GM19397 (cell line): ENCODE results near the gene FOXK1.
A peak's percentile ranks its signal among the peaks of the same experiment; 100 is the strongest.

ENCODE experiments used
- ATAC-seq: cut with Tn5 transposase; IDR thresholded peaks from one replicate; pipeline ENCODE4 v1.9.1; 2021; ENCODE audit warnings: mild to moderate bottlenecking, moderate library complexity; ENCODE audit not compliant: unreplicated experiment

The FOXK1 gene

DNA sequence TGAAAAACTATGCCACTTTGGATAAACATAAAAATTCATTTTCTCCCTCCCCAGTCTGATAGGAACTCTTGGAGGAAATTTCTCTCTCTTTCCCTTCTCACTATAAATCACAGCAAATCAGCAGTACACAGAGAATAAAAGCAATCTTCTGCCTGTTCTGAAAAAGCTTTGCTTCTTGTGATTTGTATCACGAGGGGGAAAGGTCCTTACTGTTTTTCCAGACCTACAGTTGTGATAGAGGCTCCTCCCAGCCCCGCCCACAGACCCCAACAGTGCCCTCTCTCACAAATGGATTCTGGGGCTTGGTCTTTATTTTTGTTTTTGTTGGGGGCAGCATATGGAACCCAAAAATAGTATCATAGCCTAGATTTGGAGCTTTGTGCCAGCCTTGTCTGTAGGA is 12.2 kb downstream of the FOXK1 start:
- ATAC-seq, result no peak

DNA sequence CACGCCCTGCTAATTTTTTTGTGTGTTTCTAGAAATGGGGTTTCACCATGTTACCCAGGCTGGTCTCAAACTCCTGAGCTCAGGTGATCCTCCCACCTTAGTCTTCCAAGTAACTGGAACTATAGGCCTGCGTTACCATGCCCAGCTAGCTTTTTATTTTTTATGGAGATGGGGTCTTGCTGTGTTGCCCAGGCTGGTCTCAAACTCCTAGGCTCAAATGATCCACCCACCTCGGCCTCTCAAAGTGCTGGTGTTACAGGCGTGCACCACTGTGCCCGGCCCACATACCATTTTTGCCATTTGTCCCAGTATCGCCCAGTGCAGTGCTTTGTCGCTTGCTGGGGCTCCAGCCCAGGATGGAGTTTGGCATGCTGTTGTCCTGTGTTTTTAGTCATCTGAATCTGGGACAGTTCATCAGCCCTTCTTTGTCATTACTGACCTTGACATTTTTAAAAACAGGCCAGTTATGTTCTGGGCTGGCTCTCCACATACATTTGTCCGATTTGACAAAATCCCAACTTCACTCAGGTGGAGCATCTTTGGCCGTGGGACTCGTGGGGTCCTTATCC is 16.7 kb downstream of the FOXK1 start:
- ATAC-seq, result no peak

DNA sequence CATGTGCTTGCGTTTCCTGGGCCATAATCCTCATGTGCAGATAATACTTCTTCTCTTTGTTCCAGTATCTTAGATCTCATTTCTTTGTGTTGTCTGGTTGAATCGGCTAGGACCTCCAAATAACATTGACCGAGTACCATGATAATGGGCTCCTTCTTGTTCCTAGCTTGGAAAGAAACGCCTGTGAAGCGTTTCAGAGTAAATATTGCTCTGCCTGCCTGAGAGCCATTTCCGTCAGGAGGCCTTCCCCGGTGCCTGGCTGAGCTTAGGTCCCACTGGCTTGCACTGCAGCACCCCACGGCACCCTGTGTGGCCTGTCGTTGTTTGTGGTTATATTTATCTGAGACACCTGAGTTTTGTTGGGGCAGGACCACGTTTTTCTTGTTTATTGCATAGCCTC is 17.7 kb downstream of the FOXK1 start:
- ATAC-seq, result no peak

DNA sequence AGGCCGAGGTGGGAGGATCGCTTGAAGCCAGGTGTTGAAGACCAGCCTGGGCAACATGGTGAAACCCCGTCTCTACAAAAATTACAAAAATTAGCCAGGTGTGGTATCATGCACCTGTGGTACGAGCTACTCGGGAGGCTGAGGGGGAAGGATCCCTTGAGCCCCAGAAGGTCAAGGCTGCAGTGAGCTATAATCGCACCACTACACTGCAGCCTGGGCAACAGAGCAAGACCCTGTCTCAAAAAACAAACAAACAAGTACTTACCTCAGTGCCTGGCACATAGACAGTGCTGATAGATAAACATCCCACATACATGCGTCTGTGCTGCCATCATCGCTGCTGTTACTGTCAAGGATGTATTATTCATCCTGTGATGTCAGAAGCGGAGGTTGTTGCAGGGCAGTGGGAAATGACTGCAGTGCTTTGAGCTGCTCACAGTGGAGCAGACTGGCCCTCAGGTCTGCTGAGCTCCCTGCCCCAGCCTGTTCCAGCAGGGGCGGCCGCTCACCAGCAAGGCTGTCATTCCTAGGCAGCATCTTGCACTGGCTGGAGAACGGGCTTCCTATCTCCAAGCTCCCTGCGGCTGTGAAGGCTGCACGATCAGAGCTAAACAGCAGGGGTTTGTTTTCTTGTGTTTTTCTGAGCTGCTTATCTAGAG is 18.6 kb downstream of the FOXK1 start:
- no peak for ATAC-seq

DNA sequence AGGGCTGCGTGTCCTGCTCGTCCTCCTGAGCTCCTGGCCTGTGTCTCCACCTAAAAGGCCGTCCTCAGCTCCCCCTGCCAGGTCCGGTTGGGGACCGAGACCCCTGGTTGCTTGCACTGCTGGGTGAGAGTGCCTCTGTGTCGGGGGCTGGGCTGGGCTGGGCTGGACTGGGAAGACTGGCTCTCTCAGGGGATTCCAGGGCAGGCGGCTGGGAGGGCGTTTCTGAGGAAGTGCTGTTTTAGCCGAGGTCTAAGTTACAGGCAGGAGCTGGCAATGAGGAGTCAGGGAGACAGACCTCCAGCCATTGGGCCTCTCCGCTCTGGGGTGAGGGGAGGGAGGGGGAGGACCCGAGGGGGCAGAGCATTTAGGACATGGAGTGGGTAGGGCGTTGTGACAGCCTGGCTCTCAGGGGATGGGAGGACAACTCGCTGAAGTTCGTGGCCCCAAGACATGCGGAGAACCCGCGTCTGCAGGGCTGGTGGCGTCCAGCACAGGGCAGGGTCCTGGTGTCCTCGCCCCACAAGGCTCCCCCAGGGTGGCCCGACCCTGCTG is 20.9 kb downstream of the FOXK1 start:
- ATAC-seq, result no peak

DNA sequence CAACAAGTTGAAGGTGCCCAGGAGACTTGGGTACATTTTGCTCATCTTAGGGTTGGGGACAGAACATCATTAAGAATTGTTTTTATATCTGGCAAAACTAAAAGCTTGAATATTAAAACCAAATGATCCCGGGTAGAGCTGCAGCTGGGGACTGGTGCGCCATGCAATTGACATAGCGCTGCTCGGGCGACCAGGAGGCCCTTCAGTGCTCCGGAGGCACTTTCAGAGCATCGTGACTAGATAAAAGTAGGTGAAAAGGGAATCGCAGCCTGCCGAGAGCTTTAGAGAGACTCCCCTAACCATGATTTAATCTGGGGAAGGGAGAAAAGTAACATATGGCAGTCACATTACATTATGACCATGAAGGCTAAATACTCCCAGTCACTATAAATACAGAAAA is 21.4 kb downstream of the FOXK1 start:
- ATAC-seq, result no peak

DNA sequence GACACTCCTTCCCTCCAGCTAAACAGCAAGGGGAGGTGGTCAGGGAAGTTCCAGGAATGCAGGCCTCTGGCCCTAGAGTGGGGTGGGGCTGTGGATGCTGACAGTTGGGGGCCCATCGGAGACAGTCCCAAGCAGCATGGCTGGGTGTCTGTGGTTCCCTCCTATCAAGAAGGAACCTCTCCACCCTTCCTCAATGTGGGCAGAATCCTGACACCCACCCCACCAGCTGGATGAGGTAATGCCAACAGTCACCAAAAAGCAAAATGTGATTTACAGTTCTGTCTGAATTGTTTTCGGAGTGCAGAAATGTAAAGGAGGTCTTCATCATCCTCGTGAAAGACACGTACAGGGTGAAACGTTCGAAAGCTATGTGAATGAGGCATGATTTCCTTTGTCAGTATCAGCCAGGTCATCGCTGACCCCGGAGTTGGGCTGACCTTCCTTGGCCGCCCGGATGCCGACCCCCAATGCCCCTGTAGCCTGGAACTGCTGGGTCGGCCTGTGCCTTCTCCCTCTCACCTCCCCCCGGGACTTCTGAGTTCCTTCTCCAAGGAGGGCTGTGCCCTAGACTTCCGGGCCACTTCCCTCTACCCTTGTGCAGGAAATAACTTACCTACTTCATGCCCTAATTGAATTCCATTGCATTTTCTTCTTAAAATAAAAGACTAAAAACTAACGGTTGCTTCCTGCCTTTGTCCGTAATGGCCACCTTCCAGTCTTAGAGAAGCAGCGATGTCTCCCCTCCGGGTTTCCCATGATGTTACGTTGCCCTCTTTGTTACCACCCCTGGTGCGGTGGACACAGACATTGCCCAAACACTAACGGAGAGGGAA is 24.5 kb downstream of the FOXK1 start:
- ATAC-seq, result no peak

DNA sequence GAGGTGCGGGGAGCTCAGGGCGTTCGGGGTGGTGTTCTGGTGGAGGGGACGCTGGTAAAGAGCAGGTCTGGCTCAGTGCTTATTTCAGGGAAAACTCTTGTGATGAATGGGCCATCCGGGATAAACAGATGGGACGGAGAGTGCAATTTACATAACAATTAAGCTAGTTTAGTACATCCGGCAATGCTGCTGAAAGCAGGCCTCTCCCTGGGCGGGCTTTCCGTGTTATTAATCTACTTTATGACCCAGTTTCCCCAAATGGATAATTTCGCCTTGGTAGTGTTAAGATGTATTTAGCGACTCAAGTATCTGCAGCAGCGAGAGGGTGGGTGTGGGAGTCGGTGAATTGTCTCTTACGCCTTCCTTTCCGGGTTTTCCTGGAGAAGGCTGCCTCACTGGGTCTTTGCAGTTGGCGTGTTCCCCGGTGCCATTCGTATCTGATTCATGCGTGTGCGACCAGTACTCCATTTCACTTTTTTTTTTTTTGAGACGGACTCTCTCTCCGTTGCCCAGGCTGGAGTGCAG is 25.2 kb downstream of the FOXK1 start:
- ATAC-seq, result no peak

DNA sequence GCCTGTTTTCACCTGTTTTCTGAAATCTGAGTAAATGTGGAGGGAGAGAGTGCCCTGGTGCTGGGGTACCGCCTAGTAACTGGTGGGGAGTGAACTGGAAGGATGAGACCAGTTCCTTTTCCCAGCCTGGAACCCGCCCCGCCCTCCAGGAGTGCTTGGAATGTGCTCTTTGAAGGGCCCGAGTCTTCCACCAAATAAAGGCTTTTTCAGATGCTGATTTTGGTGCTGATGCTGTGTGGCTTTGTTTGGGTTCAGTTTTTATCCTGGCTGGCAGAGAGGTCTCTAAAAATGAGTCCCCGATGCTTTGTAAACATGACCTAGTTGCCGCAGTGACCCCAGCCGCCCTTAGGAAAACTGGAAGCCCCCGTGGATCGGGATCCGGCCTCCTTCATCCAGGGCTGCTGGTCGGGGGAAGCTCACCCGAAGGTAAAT is 25.9 kb downstream of the FOXK1 start:
- no peak for ATAC-seq

DNA sequence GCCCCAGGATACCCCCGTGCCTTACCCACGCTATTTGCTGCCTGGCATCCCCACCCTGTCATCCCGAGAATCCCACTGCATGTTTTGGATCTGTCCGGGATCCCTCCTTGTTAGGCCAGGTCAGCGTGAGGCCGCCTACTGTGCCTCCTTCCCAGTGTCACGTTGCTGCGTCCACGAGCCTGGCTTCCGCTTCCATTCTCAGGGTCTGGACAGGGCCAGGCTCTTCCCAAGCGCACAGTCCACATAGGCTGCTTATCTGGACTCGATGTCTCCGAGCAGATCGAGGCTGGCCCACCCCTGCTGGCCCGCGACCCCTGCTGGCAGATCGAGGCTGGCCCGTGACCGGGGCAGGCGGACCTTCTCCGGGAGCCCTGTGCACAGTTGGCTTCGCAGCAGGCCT is 27.1 kb downstream of the FOXK1 start:
- no peak for ATAC-seq

DNA sequence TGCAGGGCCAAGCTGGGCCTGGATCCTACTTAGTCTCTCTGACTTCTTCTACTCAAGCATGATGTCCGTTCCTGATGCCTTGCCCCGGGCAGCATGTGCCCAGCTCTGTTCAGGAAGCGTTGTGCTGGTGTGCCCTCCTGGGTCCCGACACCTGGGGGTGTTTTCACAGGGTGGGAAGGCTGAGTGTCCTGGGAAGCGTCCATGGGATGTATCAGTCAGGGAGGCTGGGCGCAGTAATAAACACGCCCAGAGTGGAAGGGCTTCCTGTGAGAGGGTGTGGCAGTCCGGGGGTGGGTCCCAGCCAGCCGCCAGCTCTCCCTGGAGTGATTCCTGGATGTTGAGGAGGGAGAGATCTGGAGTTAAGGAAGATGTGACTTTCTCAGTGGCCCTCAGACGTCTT is 29.0 kb downstream of the FOXK1 start:
- no peak for ATAC-seq

DNA sequence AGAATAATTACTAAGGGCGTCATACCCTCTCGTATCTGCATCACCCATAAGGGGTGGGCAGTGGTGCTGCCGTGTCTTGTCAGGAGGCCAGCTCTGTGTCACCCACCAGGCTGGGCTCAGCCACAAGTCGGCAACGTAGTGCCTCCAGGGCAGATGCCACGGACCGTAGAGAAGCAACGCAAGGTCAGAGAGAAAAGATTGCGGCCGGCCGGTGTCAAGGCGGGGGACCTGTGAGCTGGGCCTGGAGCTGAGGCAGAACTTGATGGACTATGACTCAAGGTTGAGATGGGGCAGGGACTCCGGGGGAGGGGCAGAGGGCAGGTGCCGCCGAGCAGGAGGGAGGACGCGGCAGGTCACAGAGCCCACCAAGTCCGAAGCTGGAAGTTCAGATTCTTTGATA is 29.5 kb downstream of the FOXK1 start:
- no peak for ATAC-seq

DNA sequence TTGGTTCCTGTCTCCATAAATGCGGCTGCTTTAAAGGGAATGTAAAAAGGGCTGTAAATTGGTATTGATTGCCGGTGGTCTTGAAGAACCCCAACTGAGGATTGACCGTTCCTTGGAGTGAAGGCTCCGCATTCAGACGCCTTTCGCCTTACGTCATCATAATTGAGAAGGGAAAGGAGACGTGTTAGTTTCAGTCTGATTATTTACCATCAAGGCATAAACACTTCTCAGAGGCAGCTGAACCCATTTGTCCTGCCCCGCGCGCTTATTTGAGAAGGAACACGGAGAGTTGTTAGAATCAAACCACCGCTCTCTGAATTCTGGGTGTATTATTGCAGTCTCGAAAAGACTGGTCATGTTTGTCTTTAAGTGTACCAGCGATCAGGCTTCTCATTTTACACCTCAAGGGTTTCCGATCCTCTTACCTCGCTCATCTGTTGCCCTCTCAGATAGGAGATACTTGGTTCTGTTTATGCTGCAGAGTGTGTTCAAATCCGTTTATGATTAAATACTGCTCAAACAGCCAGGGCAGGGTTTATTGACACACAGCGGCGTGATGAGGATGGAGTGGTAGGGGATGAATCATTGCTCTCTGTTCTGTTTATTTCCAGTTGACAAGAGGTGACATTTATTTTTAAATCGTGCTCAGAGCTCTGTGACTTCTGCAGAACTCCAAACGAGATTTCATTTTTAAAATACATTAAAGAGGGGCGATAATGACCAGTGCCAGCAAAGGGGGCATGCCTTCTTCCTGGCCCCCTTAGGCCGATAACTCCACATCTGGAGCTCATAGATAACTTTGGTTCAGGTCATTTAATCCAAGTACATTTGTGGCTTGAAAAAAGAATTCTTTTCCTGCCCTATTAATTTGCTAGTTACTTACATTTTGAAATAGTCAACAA is 30.4 kb downstream of the FOXK1 start:
- ATAC-seq, result no peak

DNA sequence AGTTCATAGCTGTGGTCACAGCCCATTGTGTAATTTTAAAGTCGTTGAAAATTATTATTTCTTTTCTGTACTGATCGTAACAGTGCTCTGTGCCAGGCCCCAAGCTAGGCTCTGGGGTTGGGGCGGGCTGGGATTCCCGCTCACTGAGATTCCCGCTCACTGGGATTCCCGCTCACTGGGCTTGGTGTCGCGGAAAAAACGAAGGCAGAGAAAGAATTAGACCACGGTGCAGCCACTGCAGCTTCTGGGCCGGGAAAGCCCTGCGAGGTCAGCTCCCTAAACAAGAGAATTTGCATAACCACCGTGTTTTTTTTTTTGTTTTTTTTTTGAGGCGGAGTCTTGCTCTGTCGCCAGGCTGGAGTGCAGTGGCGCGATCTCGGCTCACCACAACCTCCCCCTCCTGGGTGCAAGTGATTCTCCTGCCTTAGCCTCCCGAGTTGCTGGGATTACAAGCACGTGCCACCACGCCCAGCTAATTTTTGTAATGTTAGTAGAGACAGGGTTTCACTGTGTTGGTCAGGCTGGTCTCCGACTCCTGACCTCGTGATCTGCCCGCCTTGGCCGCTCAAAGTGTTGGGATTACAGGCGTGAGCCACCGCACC is 31.2 kb downstream of the FOXK1 start:
- ATAC-seq, result peak; percentile 45

DNA sequence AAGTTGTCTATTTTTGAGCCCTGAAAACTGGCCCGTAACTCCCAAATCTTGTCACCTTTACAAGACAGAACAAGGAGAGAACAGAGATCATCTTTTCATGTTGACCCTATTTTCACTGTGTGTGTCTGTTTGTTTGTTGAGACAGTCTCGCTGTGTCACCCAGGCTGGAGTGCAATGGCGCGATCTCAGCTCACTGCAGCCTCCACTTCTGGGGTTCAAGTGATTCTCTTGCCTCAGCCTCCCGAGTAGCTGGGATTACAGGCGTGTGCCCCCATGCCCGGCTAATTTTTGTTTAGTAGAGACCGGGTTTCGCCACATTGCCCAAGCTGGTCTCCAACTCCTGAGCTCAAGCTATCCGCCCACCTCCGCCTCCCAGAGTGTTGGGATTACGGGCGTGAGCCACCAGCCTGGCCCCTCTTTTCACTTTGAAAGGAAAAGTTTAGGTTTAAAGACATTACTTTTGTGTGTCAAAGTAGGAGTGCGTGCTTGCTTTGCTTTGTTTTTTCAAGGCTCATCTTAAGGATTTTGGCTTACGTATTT is 32.1 kb downstream of the FOXK1 start:
- ATAC-seq, result no peak

DNA sequence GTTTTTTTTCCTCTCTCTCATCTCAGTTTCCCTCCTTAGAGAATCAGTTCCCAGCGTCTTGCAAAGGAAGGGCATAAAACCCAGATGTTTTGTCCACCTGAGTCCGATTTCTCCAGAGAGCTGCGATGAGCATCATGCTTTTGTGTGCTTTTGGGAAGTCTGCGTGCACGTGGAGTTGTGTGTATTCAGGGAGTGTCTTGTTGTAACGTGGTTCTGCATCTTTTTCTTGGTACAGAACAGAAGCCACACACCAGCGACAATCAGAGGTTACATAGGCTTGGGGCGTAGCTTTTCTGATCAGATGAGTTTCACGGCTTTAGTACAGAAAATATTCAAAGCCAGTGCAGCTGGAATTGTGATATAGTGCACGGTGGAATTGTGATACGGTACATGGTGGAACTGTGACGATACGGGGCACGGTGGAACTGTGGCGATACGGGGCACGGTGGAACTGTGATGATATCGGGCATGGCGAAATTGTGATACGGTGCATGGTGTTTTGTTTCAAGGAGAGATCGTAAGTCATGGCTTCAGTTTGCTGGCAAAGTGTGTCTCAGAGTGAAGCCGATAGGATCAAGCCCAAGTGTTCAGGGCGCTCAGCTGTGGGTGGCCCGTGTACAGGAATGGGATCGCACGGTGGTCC is 32.8 kb downstream of the FOXK1 start:
- no peak for ATAC-seq

DNA sequence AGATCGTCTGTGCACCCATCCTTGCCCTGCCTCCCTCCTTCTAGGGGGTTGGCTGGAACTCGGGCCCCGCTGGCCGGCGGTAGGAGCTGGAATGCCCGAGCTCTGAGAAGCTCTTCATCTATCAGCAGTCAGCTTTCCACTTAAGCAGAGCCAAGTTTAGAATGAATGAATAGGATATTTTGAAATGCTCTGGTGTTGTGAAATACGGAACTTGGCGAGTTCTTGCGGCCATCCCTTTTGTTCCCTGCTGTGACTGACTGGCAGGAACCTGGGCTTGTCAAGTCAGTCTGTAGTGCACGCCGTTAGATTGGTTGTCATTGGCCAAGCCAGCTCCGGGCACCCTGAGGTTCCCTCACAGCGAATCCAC is 33.3 kb downstream of the FOXK1 start:
- ATAC-seq, result no peak

DNA sequence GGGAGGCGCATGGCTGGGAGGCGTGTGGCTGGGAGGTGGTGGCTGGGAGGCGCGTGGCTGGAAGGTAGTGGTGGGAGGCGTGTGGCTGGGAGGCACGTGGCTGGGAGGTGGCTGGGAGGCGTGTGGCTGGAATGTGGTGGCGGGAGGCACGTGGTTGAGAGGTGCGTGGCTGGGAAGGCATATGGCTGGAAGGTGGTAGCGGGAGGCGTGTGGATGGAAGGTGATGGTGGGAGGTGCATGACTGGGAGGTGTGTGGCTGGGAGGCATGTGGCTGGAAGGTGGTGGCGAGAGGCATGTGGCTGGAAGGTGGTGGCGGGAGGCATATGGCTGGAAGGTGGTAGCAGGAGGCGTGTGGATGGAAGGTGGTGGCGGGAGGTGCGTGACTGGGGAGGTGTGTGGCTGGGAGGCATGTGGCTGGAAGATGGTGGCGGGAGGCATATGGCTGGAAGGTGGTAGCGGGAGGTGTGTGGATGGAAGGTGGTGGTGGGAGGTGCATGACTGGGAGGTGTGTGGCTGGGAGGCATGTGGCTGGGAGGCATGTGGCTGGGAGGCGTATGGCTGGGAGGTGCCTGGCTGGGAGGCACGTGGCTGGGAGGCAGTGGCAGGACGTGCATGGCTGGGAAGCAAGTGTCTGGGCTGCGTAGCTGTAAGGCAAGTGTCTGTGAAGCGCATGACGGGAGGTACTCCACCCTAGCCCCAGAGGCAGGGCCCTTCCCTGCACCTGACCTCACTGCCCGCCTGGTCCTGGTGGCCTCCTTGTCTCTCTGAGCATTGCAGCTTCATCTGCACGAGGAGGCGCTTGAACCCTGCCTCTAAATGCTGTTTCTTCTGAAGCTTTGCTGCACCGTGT is 35.1 kb downstream of the FOXK1 start:
- no peak for ATAC-seq

DNA sequence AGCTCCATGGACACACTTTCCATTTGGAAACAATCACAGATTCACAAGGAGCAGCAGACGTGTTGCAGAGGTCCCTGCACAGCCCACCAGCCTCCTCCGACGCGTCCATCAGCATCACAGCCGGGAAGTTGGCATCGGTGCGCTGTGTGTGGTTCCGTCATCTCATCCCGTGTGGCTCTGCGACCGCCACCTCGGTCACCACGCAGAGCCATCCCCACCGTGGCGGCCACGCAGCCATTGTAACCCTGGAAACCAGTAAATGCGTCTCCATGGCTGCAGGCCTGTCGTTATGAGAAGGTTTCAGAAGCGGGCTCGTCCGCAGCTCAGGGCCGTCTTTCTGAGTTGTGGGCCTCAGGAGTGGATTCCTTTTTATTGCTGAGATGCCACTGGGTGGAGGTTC is 36.0 kb downstream of the FOXK1 start:
- ATAC-seq, result no peak
